ENCODE measurements around the gene ASTL. TPM values are rescaled to one million over a fixed set of nuclear protein-coding genes. Genes with fewer than 3 reads are reported as not detected.

Gene ASTL
- total RNA-seq, 2 experiments from 2014 or later, result 0.49 TPM; not detected in 1

DNA sequence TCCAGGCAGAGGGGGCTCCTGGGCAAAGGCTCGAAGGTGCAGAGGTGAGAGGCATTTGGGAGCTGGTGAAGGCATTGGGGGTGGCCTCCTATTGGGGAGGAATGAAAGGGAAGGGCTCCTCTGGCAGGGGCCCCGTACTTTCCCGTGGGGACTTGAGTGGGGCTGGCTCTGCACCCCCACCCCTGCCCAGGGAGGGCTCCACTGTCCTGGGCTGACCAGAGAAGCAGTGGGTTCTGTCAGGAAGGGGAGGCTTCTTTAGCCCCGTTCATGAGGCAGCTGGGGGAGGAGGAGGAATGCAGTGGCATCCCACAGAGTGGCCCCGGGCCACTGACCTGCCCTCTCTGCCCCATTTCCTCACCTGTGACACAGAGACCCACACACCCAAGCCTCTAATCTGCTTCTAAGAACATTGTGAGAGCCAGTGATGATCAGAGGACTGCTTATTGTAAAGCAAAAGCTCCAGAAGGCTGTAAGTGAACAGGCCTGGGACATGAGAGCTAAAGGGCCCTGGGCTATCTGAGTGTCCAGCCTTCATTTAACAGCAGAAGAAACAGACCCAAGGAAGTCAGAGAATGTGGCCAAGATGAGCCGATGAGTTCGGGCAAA lies 65.0 kb downstream of the ASTL start:
- Histone ChIP-seq H3K36me3 (ENCODE audit: insufficient read depth, low read length) (no peaks in the 10 kb centered on the region), H3K9me3 (ENCODE audit: low read length) (0 out of 2 replicates have a peak, but pooled peaks cover 4% of the 10 kb centered on the region), H2AFZ (ENCODE audit: low read length) (no peak overlapping the region), H3K79me2 (ENCODE audit: insufficient read depth, low read depth, low read length) (no peaks in the 10 kb centered on the region), H3K9me2 (ENCODE audit: insufficient read depth, low read length) (no peaks in the 10 kb centered on the region), H3K27ac (ENCODE audit: low read depth, low read length, poor library complexity, severe bottlenecking) (no peak overlapping the region), H3K4me2 (ENCODE audit: low read length) (no peak overlapping the region), H3K4me1 (ENCODE audit: insufficient read depth, low read length, poor library complexity, severe bottlenecking) (no peaks in the 10 kb centered on the region), H3K4me3 (ENCODE audit: low read depth, low read length, poor library complexity, severe bottlenecking) (no peak overlapping the region), H4K20me1 (ENCODE audit: insufficient read depth, low read length) (no peaks in the 10 kb centered on the region; the same call in 1 of the 2 replicates)
- ChIA-PET CTCF (ENCODE audit: unreplicated experiment) (no interaction called here), POLR2A (no interaction called here)
- no TSS peak for BruUV-seq (replicated peaks)
- no peak for TF ChIP-seq EZH2phosphoT487 (IDR thresholded peaks at IDR 0.05; ENCODE audit: borderline replicate concordance, low read depth, low read length)
- TF ChIP-seq, protein P1, sequence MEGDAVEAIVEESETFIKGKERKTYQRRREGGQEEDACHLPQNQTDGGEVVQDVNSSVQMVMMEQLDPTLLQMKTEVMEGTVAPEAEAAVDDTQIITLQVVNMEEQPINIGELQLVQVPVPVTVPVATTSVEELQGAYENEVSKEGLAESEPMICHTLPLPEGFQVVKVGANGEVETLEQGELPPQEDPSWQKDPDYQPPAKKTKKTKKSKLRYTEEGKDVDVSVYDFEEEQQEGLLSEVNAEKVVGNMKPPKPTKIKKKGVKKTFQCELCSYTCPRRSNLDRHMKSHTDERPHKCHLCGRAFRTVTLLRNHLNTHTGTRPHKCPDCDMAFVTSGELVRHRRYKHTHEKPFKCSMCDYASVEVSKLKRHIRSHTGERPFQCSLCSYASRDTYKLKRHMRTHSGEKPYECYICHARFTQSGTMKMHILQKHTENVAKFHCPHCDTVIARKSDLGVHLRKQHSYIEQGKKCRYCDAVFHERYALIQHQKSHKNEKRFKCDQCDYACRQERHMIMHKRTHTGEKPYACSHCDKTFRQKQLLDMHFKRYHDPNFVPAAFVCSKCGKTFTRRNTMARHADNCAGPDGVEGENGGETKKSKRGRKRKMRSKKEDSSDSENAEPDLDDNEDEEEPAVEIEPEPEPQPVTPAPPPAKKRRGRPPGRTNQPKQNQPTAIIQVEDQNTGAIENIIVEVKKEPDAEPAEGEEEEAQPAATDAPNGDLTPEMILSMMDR (conservative IDR thresholded peaks at IDR 0.05; ENCODE audit: low read length), result no peak
- no peak for DNase-seq (ENCODE audit: low spot score)
- intact Hi-C loops (cut with micrococcal nuclease; ENCODE audit: unreplicated experiment), result no loop called here

Other genes starting within 250 kb of the ASTL start
- gene ANKRD36C, start 146.7 kb downstream of the ASTL start, total RNA-seq (2014; rRNA removed; shearing (Covaris generic)), result 99.2 and 112 TPM in 2 replicates
- gene ANKRD36C, start 146.7 kb downstream of the ASTL start, total RNA-seq (2022), result 87.8 and 93.4 TPM in 2 replicates
- not detected in 2 replicates for gene GPAT2, start 103.6 kb downstream of the ASTL start, total RNA-seq (2014; rRNA removed; shearing (Covaris generic))
- not detected in 2 replicates for gene GPAT2, start 103.6 kb downstream of the ASTL start, total RNA-seq (2022)
- 0.06 TPM in 1 of 2 replicates, not detected in the other for gene ADRA2B, start 21.9 kb downstream of the ASTL start, total RNA-seq (2014; rRNA removed; shearing (Covaris generic))
- gene ADRA2B, start 21.9 kb downstream of the ASTL start, total RNA-seq (2022), result 0.11 TPM in 1 of 2 replicates, not detected in the other
- gene DUSP2, start 6.9 kb upstream of the ASTL start, total RNA-seq (2014; rRNA removed; shearing (Covaris generic)), result 94.7 and 110 TPM in 2 replicates
- 31.2 and 37.3 TPM in 2 replicates for gene DUSP2, start 6.9 kb upstream of the ASTL start, total RNA-seq (2022)
- 208 and 239 TPM in 2 replicates for gene STARD7, start 70.3 kb upstream of the ASTL start, total RNA-seq (2014; rRNA removed; shearing (Covaris generic))
- 186 and 206 TPM in 2 replicates for gene STARD7, start 70.3 kb upstream of the ASTL start, total RNA-seq (2022)
- gene TMEM127, start 127.5 kb upstream of the ASTL start, total RNA-seq (2014; rRNA removed; shearing (Covaris generic)), result 12.0 and 12.1 TPM in 2 replicates
- 20.4 and 21.1 TPM in 2 replicates for gene TMEM127, start 127.5 kb upstream of the ASTL start, total RNA-seq (2022)
- gene CIAO1, start 127.7 kb upstream of the ASTL start, total RNA-seq (2014; rRNA removed; shearing (Covaris generic)), result 89.8 and 128 TPM in 2 replicates
- 85.2 and 89.6 TPM in 2 replicates for gene CIAO1, start 127.7 kb upstream of the ASTL start, total RNA-seq (2022)
- gene SNRNP200, start 167.0 kb upstream of the ASTL start, total RNA-seq (2014; rRNA removed; shearing (Covaris generic)), result 76.0 and 79.3 TPM in 2 replicates
- gene SNRNP200, start 167.0 kb upstream of the ASTL start, total RNA-seq (2022), result 213 and 216 TPM in 2 replicates
- gene ITPRIPL1, start 186.8 kb upstream of the ASTL start, total RNA-seq (2014; rRNA removed; shearing (Covaris generic)), result 13.5 and 15.5 TPM in 2 replicates
- 7.1 and 8.1 TPM in 2 replicates for gene ITPRIPL1, start 186.8 kb upstream of the ASTL start, total RNA-seq (2022)
- gene NCAPH, start 197.3 kb upstream of the ASTL start, total RNA-seq (2014; rRNA removed; shearing (Covaris generic)), result 94.7 and 108 TPM in 2 replicates
- gene NCAPH, start 197.3 kb upstream of the ASTL start, total RNA-seq (2022), result 85.8 and 91.3 TPM in 2 replicates